Cardiac fibroblast (primary cell): ENCODE data around the gene FBXO42.

Experiments used
- DNase-seq, 2 donors: peaks; one replicate each; pipeline versions ENCODE4 v3.0.0 to v3.0.0-alpha.2; 2010; ENCODE audit warnings: low read depth in 2 of 2
- H3K4me3 ChIP-seq, 2 donors: replicated peaks in 1 of 2; 1 replicate in 1 of 2; 2 replicates in 1 of 2; pipeline ENCODE4 v1.5.1; 2011; ENCODE audit warnings: low read depth in 2 of 2, low read length in 2 of 2, mild to moderate bottlenecking in 2 of 2, moderate library complexity in 1 of 2
- CTCF ChIP-seq: IDR thresholded peaks from one replicate; pipeline ENCODE4 v1.5.1; 2011; ENCODE audit warnings: low read depth, mild to moderate bottlenecking, low read length, inconsistent platforms

FBXO42 gene

GRCh38 chr1:16298653-16299052, 53.6 kb downstream of the FBXO42 start:
- peak in 1 of 2 donors; percentile 35 for DNase-seq
- H3K4me3 ChIP-seq = no peak overlapping the region
- TF ChIP-seq CTCF = no peak

- no peak for DNase-seq
- no peak for TF ChIP-seq CTCF
- H3K4me3 ChIP-seq = no peak overlapping the region
Observed at GRCh38 chr1:16296643-16297042, 55.6 kb downstream of the FBXO42 start.

- no peak overlapping the region for H3K4me3 ChIP-seq
- no peak for DNase-seq
- TF ChIP-seq CTCF = no peak
Observed at GRCh38 chr1:16294219-16295212, 57.8 kb downstream of the FBXO42 start.

- no peak for TF ChIP-seq CTCF
- no peak overlapping the region for H3K4me3 ChIP-seq
- no peak for DNase-seq
Observed at GRCh38 chr1:16293538-16293937, 58.7 kb downstream of the FBXO42 start.

- no peak for TF ChIP-seq CTCF
- DNase-seq = no peak
- no peak overlapping the region for H3K4me3 ChIP-seq
Observed at GRCh38 chr1:16292739-16293138, 59.5 kb downstream of the FBXO42 start.

- DNase-seq = no peak
- no peak overlapping the region for H3K4me3 ChIP-seq
- TF ChIP-seq CTCF = no peak
Observed at GRCh38 chr1:16289959-16290358, 62.3 kb downstream of the FBXO42 start.

- no peak overlapping the region for H3K4me3 ChIP-seq
- no peak for TF ChIP-seq CTCF
- peak in 1 of 2 donors; percentile 29 for DNase-seq
Observed at GRCh38 chr1:16286122-16286521, 66.2 kb downstream of the FBXO42 start.
